DOHH2 (cell line): ENCODE results near the gene KRTAP4-7.
A peak's percentile ranks its signal among the peaks of the same experiment; 100 is the strongest.
"Not testable (repeated sequence)": the region's sequence is repeated elsewhere in the genome, so short reads cannot be mapped to it uniquely, and the experiment has no call there.

Experiments
- H3F3A ChIP-seq: fragments of 200-600 bp; sonication (generic), shearing (Covaris generic); 2 replicates; pipeline ENCODE4 v1.6.0; 2016; ENCODE audit warnings: antibody characterized with exemption, mild to moderate bottlenecking; ENCODE audit not compliant: control insufficient read depth, insufficient read depth
- H3K27ac ChIP-seq: fragments of 200-600 bp; sonication (generic); 2 replicates; pipeline ENCODE4 v1.5.1; 2014; ENCODE audit warnings: low read depth, mild to moderate bottlenecking, low read length, moderate library complexity
- H3K27me3 ChIP-seq: fragments of 200-600 bp; sonication (generic); 2 replicates; pipeline ENCODE4 v1.6.1; 2014; ENCODE audit warnings: mild to moderate bottlenecking, low read length, mixed read lengths; ENCODE audit not compliant: control insufficient read depth
- H3K36me3 ChIP-seq: fragments of 200-600 bp; sonication (generic); 2 replicates; pipeline ENCODE4 v1.6.1; 2014; ENCODE audit warnings: mild to moderate bottlenecking, low read length, moderate library complexity, mixed read lengths; ENCODE audit not compliant: control insufficient read depth
- H3K4me1 ChIP-seq: fragments of 200-600 bp; sonication (generic); 2 replicates; pipeline ENCODE4 v1.6.1; 2014; ENCODE audit warnings: mild to moderate bottlenecking, low read length, mixed read lengths; ENCODE audit not compliant: control insufficient read depth
- H3K4me2 ChIP-seq: fragments of 200-600 bp; sonication (generic); 2 replicates; pipeline ENCODE4 v1.6.0; 2014; ENCODE audit warnings: mild to moderate bottlenecking, low read length, moderate library complexity
- H3K4me3 ChIP-seq: fragments of 200-600 bp; sonication (generic); 2 replicates; pipeline ENCODE4 v1.5.1; 2014; ENCODE audit warnings: mild to moderate bottlenecking, low read length, mixed read lengths
- H3K79me2 ChIP-seq: fragments of 200-600 bp; sonication (generic); 2 replicates; pipeline ENCODE4 v1.6.1; 2014; ENCODE audit warnings: mild to moderate bottlenecking, low read length, mixed read lengths; ENCODE audit not compliant: control insufficient read depth
- H3K9me2 ChIP-seq: fragments of 200-600 bp; sonication (generic); replicated peaks from 2 replicates; pipeline ENCODE4 v1.6.1; 2014; ENCODE audit warnings: mild to moderate bottlenecking, low read length, mixed read lengths; ENCODE audit not compliant: control insufficient read depth
- H3K9me3 ChIP-seq: fragments of 200-600 bp; sonication (generic); 2 replicates; pipeline ENCODE4 v1.6.1; 2014; ENCODE audit warnings: antibody characterized with exemption, low read length, mixed read lengths; ENCODE audit not compliant: control insufficient read depth, insufficient read depth
- H4K20me1 ChIP-seq: fragments of 200-600 bp; sonication (generic); 2 replicates; pipeline ENCODE4 v1.6.0; 2014; ENCODE audit warnings: low read depth, mild to moderate bottlenecking, antibody characterized with exemption, low read length, moderate library complexity; ENCODE audit not compliant: control insufficient read depth, insufficient read depth
- CTCF ChIP-seq: fragments of 200-600 bp; sonication (generic); IDR thresholded peaks from one replicate; pipeline ENCODE4 v1.5.1; 2014; ENCODE audit warnings: antibody characterized with exemption, mild to moderate bottlenecking, low read depth, low read length; ENCODE audit not compliant: poor library complexity, severe bottlenecking
- EZH2phosphoT487 ChIP-seq: fragments of 200-600 bp; sonication (generic); IDR thresholded peaks from 2 replicates; pipeline ENCODE4 v1.6.1; 2017; ENCODE audit warnings: borderline replicate concordance, mild to moderate bottlenecking, antibody characterized with exemption, low read length, moderate library complexity, mixed read lengths

The KRTAP4-7 gene

GRCh38 chr17:41103896-41104295, 19.9 kb downstream of the KRTAP4-7 start:
- Histone ChIP-seq H3K27me3 (no peaks in the 10 kb centered on the region), H3K27ac (no peak overlapping the region), H3K4me2 (no peak overlapping the region), H3F3A (no peaks in the 10 kb centered on the region), H3K4me3 (no peak overlapping the region), H3K36me3 (no peaks in the 10 kb centered on the region), H3K79me2 (no peaks in the 10 kb centered on the region), H3K9me3 (peaks cover 6% of the 10 kb centered on the region), H3K4me1 (peaks cover 20% of the 10 kb centered on the region), H3K9me2 (no peaks in the 10 kb centered on the region), H4K20me1 (no peaks in the 10 kb centered on the region)
- no peak for TF ChIP-seq CTCF
- no peak for TF ChIP-seq EZH2phosphoT487

GRCh38 chr17:41104386-41105038, 20.6 kb downstream of the KRTAP4-7 start:
- not testable (repeated sequence) for H3K36me3 ChIP-seq, H3K9me3 ChIP-seq, H3K4me3 ChIP-seq, H4K20me1 ChIP-seq, H3K9me2 ChIP-seq, H3K27me3 ChIP-seq, H3K27ac ChIP-seq, H3K4me2 ChIP-seq, H3F3A ChIP-seq, H3K79me2 ChIP-seq
- peaks cover 21% of the 10 kb centered on the region for H3K4me1 ChIP-seq

DNA sequence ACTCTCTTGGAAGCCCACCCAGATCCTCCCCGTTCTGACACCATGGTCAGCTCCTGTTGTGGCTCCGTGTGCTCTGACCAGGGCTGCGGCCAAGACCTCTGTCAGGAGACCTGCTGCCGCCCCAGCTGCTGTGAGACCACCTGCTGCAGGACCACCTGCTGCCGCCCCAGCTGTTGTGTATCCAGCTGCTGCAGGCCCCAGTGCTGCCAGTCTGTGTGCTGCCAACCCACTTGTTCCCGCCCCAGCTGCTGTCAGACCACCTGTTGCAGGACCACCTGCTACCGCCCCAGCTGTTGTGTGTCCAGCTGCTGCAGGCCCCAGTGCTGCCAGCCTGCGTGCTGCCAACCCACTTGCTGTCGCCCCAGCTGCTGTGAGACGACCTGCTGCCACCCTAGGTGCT, 21.4 kb downstream of the KRTAP4-7 start, which contains the start of gene KRTAP4-9:
Gene KRTAP4-9, plus strand, starts transcription at position 43 of the 400 bp plus-strand sequence. Its CDS starts 0 bp downstream, at position 43.
- not testable (repeated sequence) for H3K36me3 ChIP-seq, H3K27me3 ChIP-seq, H3K27ac ChIP-seq, H3K9me3 ChIP-seq, H4K20me1 ChIP-seq, H3F3A ChIP-seq, H3K9me2 ChIP-seq, H3K4me3 ChIP-seq, H3K79me2 ChIP-seq, H3K4me2 ChIP-seq
- peaks cover 15% of the 10 kb centered on the region for H3K4me1 ChIP-seq

DNA sequence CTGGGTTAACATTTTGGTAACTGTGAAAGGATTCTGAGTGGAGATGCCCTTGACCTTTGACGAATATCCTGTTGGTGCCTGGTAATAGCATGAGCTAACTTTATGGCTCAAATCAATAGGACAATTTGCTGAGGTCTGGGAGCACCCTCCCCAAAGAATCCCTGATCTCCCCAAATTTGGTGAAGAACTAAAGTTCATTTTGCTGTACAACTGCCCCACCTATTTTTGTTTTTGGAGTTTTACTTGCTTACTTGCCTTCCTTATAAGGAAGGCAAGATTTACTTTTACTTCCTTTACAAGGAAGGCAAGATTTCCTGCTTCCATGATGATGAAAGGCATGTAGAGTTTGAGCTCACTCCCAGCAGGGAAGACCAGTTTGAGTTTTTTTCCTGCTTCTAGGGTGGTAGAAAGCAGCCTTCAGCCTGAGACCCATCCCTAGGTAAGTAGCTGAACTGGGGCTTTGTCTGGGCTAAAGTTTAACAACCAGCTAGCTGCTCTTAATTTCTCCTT, 24.0 kb downstream of the KRTAP4-7 start:
- Histone ChIP-seq H3K4me1 (peaks cover 15% of the 10 kb centered on the region), H3K4me3 (0 out of 2 replicates have a peak overlapping the region, but pooled peaks have one; percentile 31), H3K27ac (no peak overlapping the region), H3K9me2 (no peaks in the 10 kb centered on the region), H4K20me1 (no peaks in the 10 kb centered on the region), H3K79me2 (no peaks in the 10 kb centered on the region), H3K9me3 (peaks cover 12% of the 10 kb centered on the region), H3K36me3 (no peaks in the 10 kb centered on the region), H3K4me2 (peak overlapping the region; percentile 26), H3F3A (no peaks in the 10 kb centered on the region), H3K27me3 (no peaks in the 10 kb centered on the region)
- TF ChIP-seq CTCF (no peak), EZH2phosphoT487 (no peak)

DNA sequence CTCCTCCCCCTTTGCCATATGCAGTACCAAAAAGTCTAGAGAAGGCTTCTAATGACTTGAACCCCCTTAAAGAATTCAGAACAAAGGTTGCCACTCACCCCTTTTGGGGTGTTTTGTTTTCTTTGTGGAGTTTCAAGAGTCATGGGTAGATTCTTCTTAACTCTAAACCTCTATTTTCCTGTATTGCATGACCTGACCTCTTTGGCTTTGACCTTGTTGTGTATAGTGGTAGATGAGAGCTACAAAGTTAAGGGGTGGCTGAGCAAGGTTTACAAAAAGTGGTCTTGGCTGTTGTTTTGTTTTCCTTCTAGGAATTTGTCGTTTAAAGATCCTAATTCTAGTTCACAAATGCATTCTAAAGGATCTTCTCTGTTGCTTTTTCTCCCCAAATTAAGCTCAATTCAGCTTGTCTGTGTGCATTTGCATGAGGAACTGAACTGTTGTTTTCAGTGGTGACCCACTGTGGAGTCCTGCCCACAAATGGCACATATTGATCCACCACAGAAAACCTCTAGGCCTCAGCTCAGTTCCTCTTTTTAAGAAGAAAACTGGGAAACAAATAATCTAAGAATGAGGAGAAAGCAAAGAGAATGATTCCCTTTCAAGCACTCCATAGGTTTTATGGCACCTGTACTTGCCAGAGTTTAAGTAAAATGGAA, 24.9 kb downstream of the KRTAP4-7 start:
- not testable (repeated sequence) for H3K36me3 ChIP-seq, H3K27me3 ChIP-seq, H3K27ac ChIP-seq, H3F3A ChIP-seq, H4K20me1 ChIP-seq, H3K79me2 ChIP-seq, H3K9me2 ChIP-seq
- Histone ChIP-seq H3K4me3 (peak overlapping the region; percentile 31; the same call in 1 of the 2 replicates), H3K4me1 (peaks cover 15% of the 10 kb centered on the region), H3K9me3 (peaks cover 17% of the 10 kb centered on the region), H3K4me2 (peak overlapping the region; percentile 26; the same call in 1 of the 2 replicates)
